K562 (cell line): ENCODE results near the gene TESK2. TPM values are rescaled to one million over a fixed set of nuclear protein-coding genes. Genes with fewer than 3 reads are reported as not detected.
A peak's percentile ranks its signal among the peaks of the same experiment; 100 is the strongest.

Source experiments
- BCOR ChIP-seq: fragments of 450-650 bp; IDR thresholded peaks from 2 replicates; pipeline ENCODE4 v1.6.1; 2016
- DPF2 ChIP-seq: fragments of 450-650 bp; IDR thresholded peaks from 2 replicates; pipeline ENCODE4 v1.6.1; 2016
- GABPB2 ChIP-seq: fragments of 250-450 bp; sonication (Bioruptor Pico); conservative IDR thresholded peaks from 2 replicates; pipeline ENCODE4 v1.5.1; 2021; ENCODE audit warnings: mild to moderate bottlenecking
- HNRNPL ChIP-seq: fragments of 200-400 bp; formaldehyde crosslinking; IDR thresholded peaks from 2 replicates; pipeline ENCODE4 v1.6.1; 2017; ENCODE audit warnings: low read depth, mild to moderate bottlenecking, low read length
- JUND ChIP-seq, 2 experiments: IDR thresholded peaks; 2 replicates in 1 of 2; 3 replicates in 1 of 2; pipeline ENCODE4 v1.6.1; 2011; ENCODE audit warnings: borderline replicate concordance in 2 of 2, low read depth in 2 of 2, low read length in 2 of 2, improper control_type of control experiment in 1 of 2, missing biosample characterization in 1 of 2, missing genetic modification characterization in 1 of 2, missing genetic modification reagents in 1 of 2
- KLF1 ChIP-seq: fragments of 450-650 bp; IDR thresholded peaks from 2 replicates; pipeline ENCODE4 v1.6.1; 2016; ENCODE audit warnings: missing genetic modification characterization, missing compliant biosample characterization
- KLF16 ChIP-seq: IDR thresholded peaks from 2 replicates; pipeline ENCODE4 v1.6.1; 2016; ENCODE audit warnings: antibody characterized with exemption
- LARP7 ChIP-seq: fragments of 450-650 bp; IDR thresholded peaks from 2 replicates; pipeline ENCODE4 v1.6.1; 2016
- MEIS2 ChIP-seq: fragments of 450-650 bp; IDR thresholded peaks from 2 replicates; pipeline ENCODE4 v1.6.1; 2014; ENCODE audit warnings: mild to moderate bottlenecking; ENCODE audit not compliant: partially characterized antibody
- NCOA4 ChIP-seq: fragments of 450-650 bp; IDR thresholded peaks from 2 replicates; pipeline ENCODE4 v1.6.1; 2018; ENCODE audit warnings: mild to moderate bottlenecking; ENCODE audit not compliant: partially characterized antibody
- PCBP1 ChIP-seq: fragments of 200-400 bp; formaldehyde crosslinking; IDR thresholded peaks from 2 replicates; pipeline ENCODE4 v1.6.1; 2018; ENCODE audit warnings: mild to moderate bottlenecking, low read depth, low read length; ENCODE audit not compliant: poor library complexity, severe bottlenecking
- PHF8 ChIP-seq: fragments of 200-600 bp; sonication (generic); IDR thresholded peaks from 2 replicates; pipeline ENCODE4 v1.6.1; 2012; ENCODE audit warnings: mixed run types, mild to moderate bottlenecking, inconsistent platforms, low read length, moderate library complexity, borderline replicate concordance
- RAD51 ChIP-seq: fragments of 450-650 bp; IDR thresholded peaks from 2 replicates; pipeline ENCODE4 v1.7.1; 2016; ENCODE audit warnings: low read depth, mild to moderate bottlenecking, borderline replicate concordance
- SIN3A ChIP-seq, 2 experiments: fragments of 150-350 bp in 1 of 2; IDR thresholded peaks; 2 replicates each; pipeline ENCODE4 v1.6.1; 2011 to 2016; ENCODE audit warnings: borderline replicate concordance in 2 of 2, low read depth in 2 of 2, low read length in 2 of 2, mild to moderate bottlenecking in 2 of 2, moderate library complexity in 2 of 2; ENCODE audit not compliant: control insufficient read depth in 1 of 2
- STAT5A ChIP-seq: IDR thresholded peaks from 2 replicates; pipeline ENCODE4 v1.6.1; 2012; ENCODE audit warnings: low read length, inconsistent platforms, borderline replicate concordance
- SUPT5H ChIP-seq: fragments of 450-650 bp; IDR thresholded peaks from 2 replicates; pipeline ENCODE4 v1.6.1; 2016
- U2AF2 ChIP-seq: fragments of 200-400 bp; formaldehyde crosslinking; optimal IDR thresholded peaks from 2 replicates; pipeline ENCODE3; 2017; ENCODE audit warnings: low read depth, mild to moderate bottlenecking, low read length
- ZBTB8A ChIP-seq: fragments of 450-650 bp; IDR thresholded peaks from 2 replicates; pipeline ENCODE4 v1.6.1; 2018; ENCODE audit warnings: mild to moderate bottlenecking, moderate library complexity; ENCODE audit not compliant: partially characterized antibody
- ZNF436 ChIP-seq: fragments of 250-450, 450-650 bp; sonication (Bioruptor Pico); formaldehyde crosslinking; IDR thresholded peaks from 2 replicates; pipeline ENCODE4 v1.7.0; 2020; ENCODE audit warnings: mild to moderate bottlenecking
- ZNF583 ChIP-seq: fragments of 250-450 bp; sonication (Bioruptor Pico); IDR thresholded peaks from 2 replicates; pipeline ENCODE4 v1.4.0; 2020
- polyA plus RNA-seq, 8 experiments: library from polyadenylated mRNA; depleted of rRNA in 4 of 8; stranded (reverse) in 5 of 8; unstranded in 3 of 8; fragments of >200 nt; fragmentation: Nextera tagmentation in 2 of 8; fragmentation: Illumina TruSeq in 1 of 8; extraction: Ambion mirVana in 2 of 8; extraction: Trizol in 1 of 8; gene quantifications; 2 replicates each; pipeline versions ENCODE4 v1.2.1 to v1.2.3, GENCODE V29; 2011 to 2014; ENCODE audit warnings: inconsistent platforms in 1 of 8, missing spikeins in 1 of 8
- total RNA-seq, 7 experiments: library from RNA; depleted of rRNA in 6 of 7; stranded (reverse); fragments of >200 nt in 6 of 7; fragmentation: Illumina TruSeq in 2 of 7; extraction: Trizol in 2 of 7; gene quantifications; 2 replicates each; pipeline versions ENCODE4 v1.2.1 to v1.2.3, GENCODE V29; 2011 to 2021; ENCODE audit warnings: low replicate concordance in 1 of 7
- TF ChIP-seq, protein P1 (sequence below): fragments of 450-650 bp; conservative IDR thresholded peaks from 2 replicates; pipeline ENCODE4 v1.6.1; 2016; ENCODE audit warnings: missing genetic modification characterization, low read depth, mild to moderate bottlenecking, missing compliant biosample characterization, moderate library complexity
- TF ChIP-seq, protein P2 (sequence below): fragments of 450-650 bp; IDR thresholded peaks from 2 replicates; pipeline ENCODE4 v1.6.1; 2016; ENCODE audit warnings: mild to moderate bottlenecking
- TF ChIP-seq, protein P3 (sequence below): fragments of 250-450 bp; sonication (Bioruptor Pico); IDR thresholded peaks from 2 replicates; pipeline ENCODE4 v1.8.0; 2022; ENCODE audit warnings: inconsistent platforms, mild to moderate bottlenecking, moderate library complexity, borderline replicate concordance
- TF ChIP-seq, protein P4 (sequence below): fragments of 250-450 bp; sonication (Bioruptor Pico); IDR thresholded peaks from 2 replicates; pipeline ENCODE4 v1.8.0; 2022; ENCODE audit warnings: moderate library complexity, mild to moderate bottlenecking, inconsistent platforms

TESK2 gene
- total and polyA plus RNA-seq, 9 of the 15 experiments (the other 6 are each of a cell fraction or from before 2014, with no cell fraction given): 1.6 to 5.3 (median 3.7) TPM

DNA sequence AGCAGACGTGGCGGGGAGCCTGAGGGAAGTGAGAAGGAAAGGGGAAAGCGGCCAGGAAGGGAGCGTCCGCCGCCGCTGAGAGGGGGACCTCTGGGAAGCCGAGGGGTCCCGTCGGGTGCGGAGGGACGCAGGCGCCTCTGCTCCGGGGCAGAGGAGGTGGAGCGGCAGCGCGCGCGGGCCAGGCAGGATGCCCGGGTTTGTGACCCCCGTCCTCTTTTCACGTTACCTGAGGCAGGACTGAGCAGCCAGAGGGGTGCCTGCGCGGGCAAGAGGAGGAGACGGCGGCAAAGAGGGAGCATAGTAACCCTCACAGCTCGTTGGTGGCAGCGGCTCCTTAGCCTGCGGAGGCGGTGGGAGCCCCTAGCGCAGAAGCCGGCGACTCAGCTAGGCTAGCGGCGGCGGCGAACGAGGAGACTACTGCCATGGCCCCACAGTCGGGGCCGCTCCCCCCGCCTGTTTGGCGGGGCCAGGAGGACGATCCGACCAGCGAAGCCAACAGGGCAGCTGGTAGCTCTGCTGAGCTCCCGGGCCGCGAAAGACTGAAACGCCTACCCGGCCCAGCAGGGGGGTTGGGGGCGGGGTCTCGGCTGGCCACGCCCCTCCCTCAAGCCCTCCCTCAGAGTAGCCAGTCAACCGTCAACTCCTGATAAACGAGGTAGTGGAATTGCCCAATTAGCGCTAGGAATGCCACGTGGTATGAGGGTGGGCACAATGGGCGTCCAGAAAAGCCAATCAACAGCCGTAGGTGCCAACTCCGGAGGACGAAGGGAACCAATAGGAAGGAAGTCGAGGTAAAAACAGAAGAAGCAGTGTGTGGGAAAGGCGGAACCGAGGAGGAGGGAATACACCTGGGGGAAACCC is at the start of gene TESK2 (continued):
- TF ChIP-seq DPF2: peak; percentile 43; the same call in 1 of the 2 replicates
- TF ChIP-seq ZBTB8A: no peak
- TF ChIP-seq U2AF2: no peak
- TF ChIP-seq JUND (IDR thresholded peaks at IDR 0.05; ENCODE audit: borderline replicate concordance, low read depth, low read length): no peak
- no peak; the same call in 2 of the 3 replicates for TF ChIP-seq JUND (tag; IDR thresholded peaks at IDR 0.05; ENCODE audit: borderline replicate concordance, low read depth, low read length)
- TF ChIP-seq GABPB2 (CRISPR knock-in tag): no peak
- no peak for TF ChIP-seq KLF1 (tag)
- peak; percentile 86 for TF ChIP-seq MEIS2
- TF ChIP-seq KLF16: no peak
- no peak for TF ChIP-seq NCOA4
- peak; percentile 44; the same call in 1 of the 2 replicates for TF ChIP-seq PHF8
- no peak for TF ChIP-seq BCOR
- TF ChIP-seq, protein P1, sequence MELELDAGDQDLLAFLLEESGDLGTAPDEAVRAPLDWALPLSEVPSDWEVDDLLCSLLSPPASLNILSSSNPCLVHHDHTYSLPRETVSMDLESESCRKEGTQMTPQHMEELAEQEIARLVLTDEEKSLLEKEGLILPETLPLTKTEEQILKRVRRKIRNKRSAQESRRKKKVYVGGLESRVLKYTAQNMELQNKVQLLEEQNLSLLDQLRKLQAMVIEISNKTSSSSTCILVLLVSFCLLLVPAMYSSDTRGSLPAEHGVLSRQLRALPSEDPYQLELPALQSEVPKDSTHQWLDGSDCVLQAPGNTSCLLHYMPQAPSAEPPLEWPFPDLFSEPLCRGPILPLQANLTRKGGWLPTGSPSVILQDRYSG (tag): no peak
- TF ChIP-seq SUPT5H: peak; percentile 62
- TF ChIP-seq, protein P2, sequence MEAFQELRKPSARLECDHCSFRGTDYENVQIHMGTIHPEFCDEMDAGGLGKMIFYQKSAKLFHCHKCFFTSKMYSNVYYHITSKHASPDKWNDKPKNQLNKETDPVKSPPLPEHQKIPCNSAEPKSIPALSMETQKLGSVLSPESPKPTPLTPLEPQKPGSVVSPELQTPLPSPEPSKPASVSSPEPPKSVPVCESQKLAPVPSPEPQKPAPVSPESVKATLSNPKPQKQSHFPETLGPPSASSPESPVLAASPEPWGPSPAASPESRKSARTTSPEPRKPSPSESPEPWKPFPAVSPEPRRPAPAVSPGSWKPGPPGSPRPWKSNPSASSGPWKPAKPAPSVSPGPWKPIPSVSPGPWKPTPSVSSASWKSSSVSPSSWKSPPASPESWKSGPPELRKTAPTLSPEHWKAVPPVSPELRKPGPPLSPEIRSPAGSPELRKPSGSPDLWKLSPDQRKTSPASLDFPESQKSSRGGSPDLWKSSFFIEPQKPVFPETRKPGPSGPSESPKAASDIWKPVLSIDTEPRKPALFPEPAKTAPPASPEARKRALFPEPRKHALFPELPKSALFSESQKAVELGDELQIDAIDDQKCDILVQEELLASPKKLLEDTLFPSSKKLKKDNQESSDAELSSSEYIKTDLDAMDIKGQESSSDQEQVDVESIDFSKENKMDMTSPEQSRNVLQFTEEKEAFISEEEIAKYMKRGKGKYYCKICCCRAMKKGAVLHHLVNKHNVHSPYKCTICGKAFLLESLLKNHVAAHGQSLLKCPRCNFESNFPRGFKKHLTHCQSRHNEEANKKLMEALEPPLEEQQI: peak; percentile 86; the same call in 1 of the 2 replicates
- TF ChIP-seq RAD51: peak; percentile 85
- TF ChIP-seq SIN3A (IDR thresholded peaks at IDR 0.05; ENCODE audit: borderline replicate concordance in 2 of 2, control insufficient read depth in 1 of 2, low read depth in 2 of 2, low read length in 2 of 2): peak in 1 of 2 experiments; percentile 26; a peak in 1 of 4 replicates
- TF ChIP-seq, protein P3, sequence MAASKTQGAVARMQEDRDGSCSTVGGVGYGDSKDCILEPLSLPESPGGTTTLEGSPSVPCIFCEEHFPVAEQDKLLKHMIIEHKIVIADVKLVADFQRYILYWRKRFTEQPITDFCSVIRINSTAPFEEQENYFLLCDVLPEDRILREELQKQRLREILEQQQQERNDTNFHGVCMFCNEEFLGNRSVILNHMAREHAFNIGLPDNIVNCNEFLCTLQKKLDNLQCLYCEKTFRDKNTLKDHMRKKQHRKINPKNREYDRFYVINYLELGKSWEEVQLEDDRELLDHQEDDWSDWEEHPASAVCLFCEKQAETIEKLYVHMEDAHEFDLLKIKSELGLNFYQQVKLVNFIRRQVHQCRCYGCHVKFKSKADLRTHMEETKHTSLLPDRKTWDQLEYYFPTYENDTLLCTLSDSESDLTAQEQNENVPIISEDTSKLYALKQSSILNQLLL (CRISPR knock-in tag): no peak
- TF ChIP-seq, protein P4, sequence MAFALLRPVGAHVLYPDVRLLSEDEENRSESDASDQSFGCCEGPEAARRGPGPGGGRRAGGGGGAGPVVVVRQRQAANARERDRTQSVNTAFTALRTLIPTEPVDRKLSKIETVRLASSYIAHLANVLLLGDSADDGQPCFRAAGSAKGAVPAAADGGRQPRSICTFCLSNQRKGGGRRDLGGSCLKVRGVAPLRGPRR (CRISPR knock-in tag): no peak
- TF ChIP-seq LARP7: no peak
- TF ChIP-seq STAT5A: no peak
- TF ChIP-seq ZNF436: no peak
- peak; percentile 59 for TF ChIP-seq PCBP1
- TF ChIP-seq ZNF583 (CRISPR knock-in tag): no peak
- no peak for TF ChIP-seq HNRNPL
